Lung (tissue), 12 donors: ENCODE data around the gene FAM222A. TPM values are rescaled to one million over a fixed set of nuclear protein-coding genes. Genes with fewer than 3 reads are reported as not detected.

Source experiments
- ATAC-seq: fragments of 200-7000 bp; cut with Tn5 transposase; one replicate; pipeline ENCODE4 v1.9.1; 2020; ENCODE audit warnings: moderate number of reproducible peaks; ENCODE audit not compliant: insufficient read depth, low FRiP score
- DNase-seq, 3 donors: peaks; one replicate each; pipeline ENCODE4 v3.0.0-alpha.2; 2013 to 2017
- H3K27ac ChIP-seq, 2 donors: one replicate each; pipeline ENCODE4 v1.5.1; 2013; ENCODE audit warnings: mild to moderate bottlenecking in 2 of 2, moderate library complexity in 2 of 2, control low read depth in 1 of 2, inconsistent platforms in 1 of 2, low read depth in 1 of 2, low read length in 1 of 2
- H3K27me3 ChIP-seq, 3 donors: one replicate each; pipeline ENCODE4 v1.5.1; 2013; ENCODE audit warnings: low read length in 2 of 3; ENCODE audit not compliant: control insufficient read depth in 3 of 3, insufficient read depth in 3 of 3
- H3K36me3 ChIP-seq, 4 donors: one replicate each; pipeline ENCODE4 v1.5.1; 2013; ENCODE audit warnings: low read length in 4 of 4, mild to moderate bottlenecking in 1 of 4, moderate library complexity in 1 of 4; ENCODE audit not compliant: control insufficient read depth in 4 of 4, insufficient read depth in 4 of 4
- H3K4me1 ChIP-seq, 5 donors: one replicate each; pipeline ENCODE4 v1.5.1; 2013; ENCODE audit warnings: low read length in 5 of 5, mild to moderate bottlenecking in 2 of 5, moderate library complexity in 1 of 5; ENCODE audit not compliant: control insufficient read depth in 5 of 5, insufficient read depth in 5 of 5
- H3K4me3 ChIP-seq: one replicate; pipeline ENCODE4 v1.5.1; 2013; ENCODE audit warnings: mild to moderate bottlenecking, control low read depth, moderate library complexity
- H3K9ac ChIP-seq, 2 donors: one replicate each; pipeline ENCODE4 v1.5.1; 2013; ENCODE audit warnings: low read length in 2 of 2, control low read depth in 1 of 2; ENCODE audit not compliant: insufficient read depth in 1 of 2
- H3K9me3 ChIP-seq, 4 donors: one replicate each; pipeline ENCODE4 v1.5.1; 2013; ENCODE audit warnings: low read length in 3 of 4, mild to moderate bottlenecking in 1 of 4, moderate library complexity in 1 of 4; ENCODE audit not compliant: control insufficient read depth in 4 of 4, insufficient read depth in 3 of 4
- WGBS, 2 donors: extraction: QIAGEN DNeasy Blood & Tissue Kit; methylation state at CpG; one replicate each; pipeline ENCODE4 v1.1.7; 2013; 5-methylcytosine and 5-hydroxymethylcytosine counted together
- polyA plus RNA-seq, 2 donors: library from polyadenylated mRNA; stranded (reverse); fragments of 200-250 nt; gene quantifications; one replicate each; pipeline ENCODE4 v1.2.1, GENCODE V29; 2013
- total RNA-seq, 2 donors: library from RNA; depleted of rRNA in 1 of 2; stranded (reverse); fragments of >200 nt in 1 of 2; gene quantifications; one replicate each; pipeline ENCODE4 v1.2.1, GENCODE V29; 2014 to 2021
- TF ChIP-seq, protein P1 (sequence below): IDR thresholded peaks from 2 replicates; pipeline ENCODE4 v1.5.1; 2012; ENCODE audit warnings: mild to moderate bottlenecking; ENCODE audit errors: control extremely low read depth, extremely low read depth
- donor health status: control.
- donor health status: control.
- donor health status: Bipolar disorder and iron deficiency.
- donor health status: healthy.
- donor health status: DM: yes; HTN: yes; CAD: no.

Gene FAM222A
- total and polyA plus RNA-seq, 4 donors: 0.28 to 2.6 (median 1.1) TPM

DNA sequence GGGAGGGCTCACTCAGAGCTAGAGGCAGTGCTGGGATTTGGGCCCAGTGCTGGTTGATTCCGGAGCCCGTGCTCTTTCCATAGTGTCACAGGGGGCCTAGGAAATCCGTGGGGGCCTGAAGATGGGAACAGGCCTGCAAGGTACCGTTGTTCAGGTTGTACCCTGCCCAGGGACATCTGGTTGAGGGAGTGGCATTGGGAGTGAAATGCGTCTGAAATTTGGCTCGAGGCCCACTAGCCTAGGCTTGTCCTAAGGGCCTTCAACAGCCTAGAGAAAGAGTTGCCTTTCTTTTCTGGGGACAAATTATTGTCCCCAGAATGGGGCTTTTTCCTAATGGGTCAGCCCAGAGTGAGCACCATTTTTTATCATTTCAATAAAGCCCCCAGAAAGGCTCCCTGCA is 26.4 kb upstream of the FAM222A start:
- ATAC-seq (no peak), DNase-seq (no peak)
- H3K9me3 ChIP-seq: no peaks in the 10 kb centered on the region
- no peak overlapping the region for H3K27ac ChIP-seq
- no peak overlapping the region for H3K4me3 ChIP-seq
- H3K36me3 ChIP-seq: no peaks in the 10 kb centered on the region
- H3K27me3 ChIP-seq: peaks cover 0 to 4% (median 0%) of the 10 kb centered on the region in 3 donors
- no peak overlapping the region for H3K9ac ChIP-seq
- H3K4me1 ChIP-seq: no peaks in the 10 kb centered on the region
- WGBS, 2 donors: 80 to 83% methylated on average over 6 of the region's 6 CpGs
- TF ChIP-seq, protein P1, sequence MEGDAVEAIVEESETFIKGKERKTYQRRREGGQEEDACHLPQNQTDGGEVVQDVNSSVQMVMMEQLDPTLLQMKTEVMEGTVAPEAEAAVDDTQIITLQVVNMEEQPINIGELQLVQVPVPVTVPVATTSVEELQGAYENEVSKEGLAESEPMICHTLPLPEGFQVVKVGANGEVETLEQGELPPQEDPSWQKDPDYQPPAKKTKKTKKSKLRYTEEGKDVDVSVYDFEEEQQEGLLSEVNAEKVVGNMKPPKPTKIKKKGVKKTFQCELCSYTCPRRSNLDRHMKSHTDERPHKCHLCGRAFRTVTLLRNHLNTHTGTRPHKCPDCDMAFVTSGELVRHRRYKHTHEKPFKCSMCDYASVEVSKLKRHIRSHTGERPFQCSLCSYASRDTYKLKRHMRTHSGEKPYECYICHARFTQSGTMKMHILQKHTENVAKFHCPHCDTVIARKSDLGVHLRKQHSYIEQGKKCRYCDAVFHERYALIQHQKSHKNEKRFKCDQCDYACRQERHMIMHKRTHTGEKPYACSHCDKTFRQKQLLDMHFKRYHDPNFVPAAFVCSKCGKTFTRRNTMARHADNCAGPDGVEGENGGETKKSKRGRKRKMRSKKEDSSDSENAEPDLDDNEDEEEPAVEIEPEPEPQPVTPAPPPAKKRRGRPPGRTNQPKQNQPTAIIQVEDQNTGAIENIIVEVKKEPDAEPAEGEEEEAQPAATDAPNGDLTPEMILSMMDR: no peak

DNA sequence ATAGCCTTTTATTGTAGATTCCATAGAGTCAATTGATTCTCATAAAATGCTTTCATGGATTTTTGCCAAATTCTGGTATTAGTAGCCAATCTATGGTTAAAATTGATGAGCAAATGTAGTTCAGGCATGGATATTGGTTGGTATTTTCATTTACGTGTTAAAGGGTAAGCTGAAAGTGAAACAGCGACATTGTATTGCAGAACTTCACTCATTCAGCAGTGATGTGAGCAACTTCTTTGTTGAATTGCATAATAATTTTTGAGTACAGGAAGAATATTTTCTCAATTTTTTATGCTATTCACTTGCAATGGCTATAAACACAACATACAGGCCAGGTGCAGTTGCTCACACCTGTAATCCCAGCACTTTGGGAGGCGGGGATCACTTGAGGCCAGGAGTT is 24.2 kb upstream of the FAM222A start:
- TF ChIP-seq, protein P1: no peak
- ATAC-seq (no peak), DNase-seq (no peak)
- peaks cover 0 to 4% (median 0%) of the 10 kb centered on the region in 3 donors for H3K27me3 ChIP-seq
- H3K9me3 ChIP-seq: peaks cover 0 to 1% (median 0%) of the 10 kb centered on the region in 4 donors
- no peak overlapping the region for H3K9ac ChIP-seq
- H3K36me3 ChIP-seq: no peaks in the 10 kb centered on the region
- WGBS, 2 donors: 47 to 74% methylated on average over 3 of the region's 3 CpGs
- H3K4me1 ChIP-seq: no peaks in the 10 kb centered on the region
- H3K4me3 ChIP-seq: no peak overlapping the region
- no peak overlapping the region for H3K27ac ChIP-seq

DNA sequence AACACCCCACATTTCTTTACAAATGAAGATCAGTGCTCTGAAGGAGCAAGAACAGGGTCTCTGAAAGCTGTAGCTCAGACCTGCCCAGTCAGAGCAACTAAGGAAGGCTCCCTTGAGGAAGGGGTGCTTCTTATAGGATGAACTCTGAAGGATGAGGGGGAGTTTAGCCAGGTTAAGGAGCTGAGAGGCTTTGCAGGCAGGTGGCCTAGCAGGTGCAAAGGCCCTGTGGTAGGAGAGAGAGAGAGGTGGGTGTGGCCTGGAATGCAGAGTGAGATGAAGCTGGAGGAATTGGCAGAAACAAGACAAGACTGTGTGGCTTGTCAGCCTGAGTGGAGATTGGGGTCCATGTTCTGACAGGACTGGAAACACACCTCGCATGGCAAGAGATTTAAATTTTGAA is 20.5 kb upstream of the FAM222A start:
- ATAC-seq (no peak), DNase-seq (no peak)
- Histone ChIP-seq H3K4me1 (peaks cover 0 to 10% (median 0%) of the 10 kb centered on the region in 5 donors), H3K4me3 (no peak overlapping the region), H3K9me3 (peaks cover 0 to 3% (median 0%) of the 10 kb centered on the region in 4 donors), H3K27me3 (peaks cover 0 to 4% (median 0%) of the 10 kb centered on the region in 3 donors), H3K36me3 (no peaks in the 10 kb centered on the region), H3K27ac (no peak overlapping the region), H3K9ac (no peak overlapping the region)
- TF ChIP-seq, protein P1: no peak
- WGBS, 2 donors: 94 to 95% methylated on average over 1 of the region's 1 CpG
